Endodermal cell (in vitro differentiated cells): ENCODE results near the gene ADD1. TPM values are rescaled to one million over a fixed set of nuclear protein-coding genes. Genes with fewer than 3 reads are reported as not detected.
"Not testable (repeated sequence)": the region's sequence is repeated elsewhere in the genome, so short reads cannot be mapped to it uniquely, and the experiment has no call there.

Source experiments
- DNase-seq: peaks from one replicate; pipeline ENCODE4 v3.0.0-alpha.2; 2017
- H3K27ac ChIP-seq: 2 replicates; pipeline ENCODE4 v1.5.1; 2013; ENCODE audit warnings: mild to moderate bottlenecking, low read depth, low read length, moderate library complexity
- H3K27me3 ChIP-seq: 2 replicates; pipeline ENCODE4 v1.6.1; 2013; ENCODE audit warnings: mild to moderate bottlenecking, low read length, moderate library complexity; ENCODE audit not compliant: insufficient read depth, control insufficient read depth, poor library complexity, severe bottlenecking
- H3K36me3 ChIP-seq: 2 replicates; pipeline ENCODE4 v1.7.0; 2013; ENCODE audit warnings: mild to moderate bottlenecking, low read length, moderate library complexity; ENCODE audit not compliant: control insufficient read depth, insufficient read depth
- H3K4me1 ChIP-seq: one replicate; pipeline ENCODE4 v1.7.0; 2013; ENCODE audit warnings: low read length; ENCODE audit not compliant: control insufficient read depth, insufficient read depth
- H3K4me3 ChIP-seq: 2 replicates; pipeline ENCODE4 v1.5.1; 2013; ENCODE audit warnings: mild to moderate bottlenecking, low read length, moderate library complexity
- H3K9ac ChIP-seq: 2 replicates; pipeline ENCODE4 v1.6.1; 2013; ENCODE audit warnings: mild to moderate bottlenecking, low read length, moderate library complexity; ENCODE audit not compliant: poor library complexity, severe bottlenecking; ENCODE audit errors: extremely low read depth
- H3K9me3 ChIP-seq: 2 replicates; pipeline ENCODE4 v1.6.1; 2013; ENCODE audit warnings: mild to moderate bottlenecking, low read length, moderate library complexity; ENCODE audit not compliant: control insufficient read depth
- H3K27ac Mint-ChIP-seq: 2 replicates; pipeline ENCODE4 v1.8.0; 2020; ENCODE audit warnings: mixed read lengths
- H3K27me3 Mint-ChIP-seq: 2 replicates; pipeline ENCODE4 v1.8.0; 2021; ENCODE audit warnings: mild to moderate bottlenecking, mixed read lengths; ENCODE audit not compliant: insufficient read depth
- H3K36me3 Mint-ChIP-seq: 2 replicates; pipeline ENCODE4 v1.8.0; 2020; ENCODE audit warnings: low read depth, mixed read lengths
- H3K4me1 Mint-ChIP-seq: 2 replicates; pipeline ENCODE4 v1.8.0; 2020; ENCODE audit warnings: mixed read lengths
- H3K4me3 Mint-ChIP-seq: 2 replicates; pipeline ENCODE4 v1.8.0; 2020; ENCODE audit warnings: mild to moderate bottlenecking, moderate library complexity, mixed read lengths
- H3K9me3 Mint-ChIP-seq: 2 replicates; pipeline ENCODE4 v1.8.0; 2020; ENCODE audit warnings: mild to moderate bottlenecking, mixed read lengths
- CTCF ChIP-seq: fragments of 200-600 bp; sonication (generic); conservative IDR thresholded peaks from 2 replicates; pipeline ENCODE4 v1.5.0; 2021; ENCODE audit warnings: antibody characterized with exemption, mild to moderate bottlenecking
- WGBS, 2 experiments: methylation state at CpG; one replicate each; pipeline versions ENCODE4 v1.1.5 to v1.1.7; 2013; ENCODE audit warnings: missing lambda C conversion rate in 2 of 2, mixed read lengths in 1 of 2; ENCODE audit not compliant: insufficient coverage in 1 of 2, insufficient read length in 1 of 2; 5-methylcytosine and 5-hydroxymethylcytosine counted together
- total RNA-seq, 2 donors: library from RNA; stranded (reverse); fragmentation: NEBNext Ultra II Directional in 1 of 2; extraction: Animal tissue kit (Norgen Biotek cat#: 25700) in 1 of 2; gene quantifications; 2 replicates in 1 of 2; 3 replicates in 1 of 2; pipeline ENCODE4 v1.2.1, GENCODE V29; 2021

The ADD1 gene
- total RNA-seq, 2 donors from 2014 or later = 231 to 257 TPM

GRCh38 chr4:2918714-2919113 lies 75.1 kb downstream of the ADD1 start:
- not testable (repeated sequence) for H3K27me3 Mint-ChIP-seq, H3K4me3 ChIP-seq, H3K9ac ChIP-seq, H3K27ac Mint-ChIP-seq, H3K27ac ChIP-seq, H3K27me3 ChIP-seq, H3K4me3 Mint-ChIP-seq, H3K4me1 ChIP-seq, DNase-seq
- Histone ChIP-seq H3K36me3 (peaks cover 75% of the 10 kb centered on the region), H3K9me3 (peaks cover 25% of the 10 kb centered on the region)
- 92 to 94% methylated on average over 6 to 8 of the region's 8 CpGs for WGBS, 2 experiments
- H3K4me1 Mint-ChIP-seq = peaks cover 22% of the 10 kb centered on the region
- peaks cover 91% of the 10 kb centered on the region for H3K36me3 Mint-ChIP-seq
- H3K9me3 Mint-ChIP-seq = peaks cover 41% of the 10 kb centered on the region

- Mint-ChIP-seq H3K36me3 (peaks cover 86% of the 10 kb centered on the region), H3K9me3 (peaks cover 28% of the 10 kb centered on the region), H3K4me3 (peak overlapping the region; percentile 33), H3K4me1 (peaks cover 22% of the 10 kb centered on the region), H3K27ac (peak overlapping the region; percentile 92)
- H3K4me3 ChIP-seq = peak overlapping the region; percentile 17
- peak; percentile 95 for DNase-seq
- H3K9ac ChIP-seq, H3K27me3 ChIP-seq, H3K27me3 Mint-ChIP-seq, H3K4me1 ChIP-seq: not testable (repeated sequence)
- H3K36me3 ChIP-seq = peaks cover 81% of the 10 kb centered on the region
- 52 to 71% methylated on average over 4 to 7 of the region's 7 CpGs for WGBS, 2 experiments
- peaks cover 13% of the 10 kb centered on the region for H3K9me3 ChIP-seq
- peak overlapping the region; percentile 66 for H3K27ac ChIP-seq
Measured at GRCh38 chr4:2922453-2923101, 78.9 kb downstream of the ADD1 start.

GRCh38 chr4:2923141-2923551 lies 79.5 kb downstream of the ADD1 start:
- 92 to 93% methylated on average over 8 to 10 of the region's 10 CpGs for WGBS, 2 experiments
- peak; percentile 75 for DNase-seq

More at GRCh38 chr4:2923141-2923551, 79.5 kb downstream of the ADD1 start:
- Mint-ChIP-seq H3K4me1 (peaks cover 22% of the 10 kb centered on the region), H3K36me3 (peaks cover 86% of the 10 kb centered on the region), H3K9me3 (peaks cover 22% of the 10 kb centered on the region), H3K4me3 (no peak overlapping the region), H3K27me3 (no peaks in the 10 kb centered on the region), H3K27ac (peak overlapping the region; percentile 86)
- peaks cover 7% of the 10 kb centered on the region for H3K4me1 ChIP-seq
- H3K27me3 ChIP-seq = no peaks in the 10 kb centered on the region
- no peak overlapping the region for H3K9ac ChIP-seq
- no peak overlapping the region for H3K4me3 ChIP-seq
- peak overlapping the region; percentile 64 for H3K27ac ChIP-seq
- H3K36me3 ChIP-seq = peaks cover 85% of the 10 kb centered on the region
- peaks cover 13% of the 10 kb centered on the region for H3K9me3 ChIP-seq
- TF ChIP-seq CTCF = no peak
